Adrenal gland (tissue), 5 donors: ENCODE results near the gene RPE.

Source experiments
- CTCF ChIP-seq, 6 experiments: fragments of 450-650 bp in 4 of 6; fragments of 200-600 bp in 2 of 6; sonication (generic) in 1 of 6; IDR thresholded peaks; 1 replicate in 5 of 6; 2 replicates in 1 of 6; pipeline versions ENCODE4 v1.5.1 to v1.8.0; 2016 to 2021; ENCODE audit warnings: antibody characterized with exemption in 6 of 6, mild to moderate bottlenecking in 2 of 6, moderate library complexity in 1 of 6
- POLR2A ChIP-seq, 2 donors: fragments of 450-650 bp; IDR thresholded peaks; one replicate each; pipeline ENCODE4 v1.6.1; 2017; ENCODE audit warnings: antibody characterized with exemption in 2 of 2, mild to moderate bottlenecking in 2 of 2, moderate library complexity in 1 of 2
- donor health status: DM: no; HTN: no; CAD: no.

- no peak for TF ChIP-seq CTCF (IDR thresholded peaks at IDR 0.05)
- TF ChIP-seq POLR2A (IDR thresholded peaks at IDR 0.05) = no peak
Observed at GRCh38 chr2:209990838-209991237, 11.6 kb upstream of the RPE start.
